ENCODE results near the gene WHAMM.
"Not testable (repeated sequence)": the region's sequence is repeated elsewhere in the genome, so short reads cannot be mapped to it uniquely, and the experiment has no call there.

The WHAMM gene

DNA sequence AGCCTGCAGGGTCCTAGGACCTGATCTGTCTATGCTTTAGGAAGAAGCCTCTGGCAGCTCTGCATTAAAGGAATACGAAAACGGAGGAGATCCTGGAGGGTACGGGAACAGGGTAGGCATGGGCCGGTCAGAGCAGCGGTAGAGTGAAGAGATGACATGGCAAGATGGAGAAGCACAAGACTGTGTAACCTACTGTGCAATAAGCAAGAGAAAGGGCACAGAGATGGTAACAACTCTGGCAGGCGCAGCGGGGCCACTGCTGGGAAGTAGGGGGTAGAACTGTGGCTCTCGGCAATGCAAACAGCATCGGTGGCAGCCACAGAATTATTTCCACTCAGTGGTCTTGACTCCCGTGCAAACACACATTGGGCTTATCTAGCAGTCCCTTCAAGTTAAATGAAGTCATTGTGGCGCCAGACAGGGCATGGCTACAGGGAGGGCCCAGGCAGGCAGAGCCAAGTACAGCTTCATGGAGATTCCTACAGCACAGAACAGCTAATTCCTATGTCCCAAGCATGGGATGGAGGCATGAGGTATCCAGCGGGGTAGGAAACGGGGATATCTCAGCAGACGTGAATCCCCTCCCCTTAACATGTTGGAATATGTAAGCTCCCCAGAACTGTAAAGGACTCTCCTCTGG lies 28.8 kb downstream of the WHAMM start:
- DNase-seq (ENCODE audit: low read depth, low spot score) = no peak

DNA sequence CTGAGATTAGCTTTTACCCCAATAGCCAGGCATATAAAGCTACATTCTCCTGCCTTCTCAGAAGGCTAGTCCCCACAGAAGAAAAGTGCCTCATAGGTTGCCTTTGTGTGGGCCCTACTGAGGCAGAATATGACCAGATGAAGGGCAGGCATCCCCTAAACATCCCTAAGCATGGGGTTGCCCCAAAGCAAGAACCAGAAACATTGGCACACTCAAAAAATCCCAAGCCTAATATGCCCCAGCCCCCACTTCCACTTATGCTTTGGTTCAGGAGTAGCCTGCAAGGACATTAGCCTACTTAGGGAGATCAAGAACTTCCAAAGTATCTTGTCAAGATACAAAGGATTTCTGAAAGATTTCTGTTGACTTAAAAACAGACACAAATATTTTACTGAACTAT lies 29.7 kb downstream of the WHAMM start:
- DNase-seq (ENCODE audit: low read depth, low spot score) = no peak

DNA sequence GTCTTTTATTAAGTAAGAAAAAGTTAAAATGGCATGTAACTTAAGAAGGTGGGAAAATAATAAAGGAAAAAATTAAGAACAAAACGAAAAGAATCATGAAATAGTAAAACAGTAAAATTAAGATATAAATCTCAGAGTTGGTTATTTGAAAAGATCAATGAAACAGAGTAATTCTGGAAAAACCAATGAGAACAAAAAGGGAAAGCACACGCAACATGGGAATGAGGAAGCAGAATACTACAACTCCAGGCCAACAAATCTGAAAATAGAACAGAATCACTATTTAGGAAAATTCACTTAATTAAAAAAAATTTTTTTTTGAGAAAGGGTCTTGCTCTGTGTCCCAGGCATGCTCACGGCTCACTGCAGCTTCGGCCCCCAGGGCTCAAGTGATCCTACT lies 30.7 kb downstream of the WHAMM start:
- no peak for DNase-seq (ENCODE audit: low read depth, low spot score)

DNA sequence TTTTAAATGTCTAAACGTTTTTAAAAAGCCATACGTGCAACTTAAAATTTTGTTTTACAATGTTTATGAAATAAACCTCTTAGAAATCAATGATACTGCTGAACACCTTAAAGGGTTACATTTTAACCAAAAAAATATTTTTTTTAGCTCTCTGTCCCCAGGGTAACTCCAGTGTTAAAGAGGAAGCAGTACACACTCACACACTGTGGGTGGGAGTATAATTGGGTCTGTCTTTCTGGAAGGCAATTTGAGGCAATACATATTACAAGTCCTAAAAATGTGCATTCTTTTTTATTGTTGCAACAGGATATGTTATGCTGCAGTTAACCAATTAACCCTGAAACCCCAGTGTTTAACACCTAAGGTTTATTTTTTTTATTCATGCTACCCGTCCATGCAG lies 34.1 kb downstream of the WHAMM start:
- DNase-seq (ENCODE audit: low read depth, low spot score) = no peak

DNA sequence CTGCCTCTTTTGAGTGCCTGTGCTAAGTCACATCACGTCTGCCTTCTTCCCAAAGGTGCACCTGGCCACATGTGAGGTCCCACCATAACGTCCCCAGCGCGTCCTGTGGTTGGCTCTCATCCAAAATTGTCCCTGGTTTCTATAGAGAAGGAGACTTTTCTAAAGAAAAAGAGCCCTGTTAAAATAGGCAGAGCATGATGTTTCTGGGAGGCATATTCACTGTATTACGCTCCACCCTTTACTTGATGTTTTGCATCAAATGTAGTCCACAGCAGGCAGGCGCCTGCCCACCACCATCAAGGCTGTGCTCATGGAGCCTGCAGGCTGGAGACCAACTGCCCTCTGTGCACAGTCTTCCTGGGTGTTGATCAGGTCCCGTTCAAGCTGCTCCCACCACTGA lies 36.3 kb downstream of the WHAMM start:
- no peak for DNase-seq (ENCODE audit: low read depth, low spot score)

DNA sequence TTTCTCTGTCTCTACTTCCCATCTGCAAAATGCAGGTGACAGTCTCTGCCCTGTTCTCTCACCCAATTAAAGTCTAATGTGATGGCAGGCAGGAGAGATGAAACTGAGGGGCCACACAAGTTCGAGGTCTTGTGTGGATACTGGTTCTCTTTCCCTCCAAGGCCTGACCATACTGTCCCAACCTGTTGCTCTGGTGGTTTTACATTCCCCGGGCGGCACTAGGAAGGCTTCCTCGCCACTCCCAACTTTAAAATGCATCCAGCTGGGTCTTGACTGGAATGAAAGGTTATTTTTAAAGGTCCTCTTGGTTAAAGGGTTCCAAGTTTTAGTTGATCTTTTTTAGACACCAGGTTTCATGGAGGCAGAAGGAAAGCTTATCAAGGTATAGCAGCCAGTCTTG lies 37.2 kb downstream of the WHAMM start:
- DNase-seq (ENCODE audit: low read depth, low spot score) = no peak

DNA sequence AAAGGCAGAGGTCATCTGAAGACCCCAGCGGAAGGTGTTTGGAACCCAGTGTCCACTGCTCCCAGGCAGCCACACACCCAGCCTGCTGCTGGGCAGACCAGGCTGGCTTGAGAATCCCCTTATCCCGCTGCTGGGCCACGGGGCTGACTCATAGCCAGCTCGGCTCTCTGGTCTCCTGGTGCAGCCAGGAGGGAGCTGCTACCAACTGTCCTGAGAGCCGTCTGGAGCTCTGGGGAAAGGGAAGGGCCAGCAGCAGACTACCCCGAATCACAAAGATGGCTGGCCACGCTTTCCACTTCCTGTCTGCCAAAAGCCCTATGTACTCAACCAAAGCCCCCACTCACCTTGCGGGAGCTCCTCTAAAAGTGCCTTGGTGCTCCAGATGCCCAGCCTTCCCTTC lies 38.3 kb downstream of the WHAMM start:
- peak; percentile 23 for DNase-seq (ENCODE audit: low read depth, low spot score)

DNA sequence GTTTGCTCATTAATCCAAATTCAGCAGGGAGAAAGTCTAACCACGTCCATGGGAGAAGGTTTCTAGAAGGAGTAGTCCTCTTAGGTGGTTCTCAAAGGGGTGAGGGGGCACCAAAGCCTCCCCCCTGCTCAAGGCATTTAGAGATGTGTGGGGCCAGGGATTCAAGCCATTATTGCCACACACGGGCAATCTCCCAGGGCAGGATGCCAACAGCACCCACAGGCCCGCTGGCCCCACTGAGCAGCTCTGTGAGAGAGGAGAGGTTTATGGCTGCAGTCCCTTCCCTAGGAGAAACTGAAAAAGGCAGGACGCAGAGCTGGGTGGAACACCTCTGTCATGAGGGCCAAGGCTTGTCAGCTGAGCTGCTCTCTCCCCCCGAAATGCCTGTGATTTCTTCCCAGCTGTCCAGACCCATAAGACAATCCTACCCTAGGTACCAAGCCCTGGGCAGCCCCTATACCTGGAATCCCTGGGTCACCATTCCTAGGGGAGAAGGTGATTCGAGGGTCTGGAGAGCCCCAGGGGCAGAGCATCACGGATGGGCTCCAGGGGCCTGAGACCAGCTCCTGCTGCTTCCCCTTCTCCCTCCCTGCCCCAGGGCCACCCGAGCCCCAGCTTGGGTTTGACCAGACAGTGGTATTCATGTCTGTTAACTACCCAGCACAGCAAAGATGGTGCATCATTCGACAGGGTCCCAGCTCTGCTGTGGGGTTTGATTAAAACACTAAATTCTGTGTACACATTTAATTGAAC lies 39.0 kb downstream of the WHAMM start:
- DNase-seq (ENCODE audit: low read depth, low spot score) = no peak

DNA sequence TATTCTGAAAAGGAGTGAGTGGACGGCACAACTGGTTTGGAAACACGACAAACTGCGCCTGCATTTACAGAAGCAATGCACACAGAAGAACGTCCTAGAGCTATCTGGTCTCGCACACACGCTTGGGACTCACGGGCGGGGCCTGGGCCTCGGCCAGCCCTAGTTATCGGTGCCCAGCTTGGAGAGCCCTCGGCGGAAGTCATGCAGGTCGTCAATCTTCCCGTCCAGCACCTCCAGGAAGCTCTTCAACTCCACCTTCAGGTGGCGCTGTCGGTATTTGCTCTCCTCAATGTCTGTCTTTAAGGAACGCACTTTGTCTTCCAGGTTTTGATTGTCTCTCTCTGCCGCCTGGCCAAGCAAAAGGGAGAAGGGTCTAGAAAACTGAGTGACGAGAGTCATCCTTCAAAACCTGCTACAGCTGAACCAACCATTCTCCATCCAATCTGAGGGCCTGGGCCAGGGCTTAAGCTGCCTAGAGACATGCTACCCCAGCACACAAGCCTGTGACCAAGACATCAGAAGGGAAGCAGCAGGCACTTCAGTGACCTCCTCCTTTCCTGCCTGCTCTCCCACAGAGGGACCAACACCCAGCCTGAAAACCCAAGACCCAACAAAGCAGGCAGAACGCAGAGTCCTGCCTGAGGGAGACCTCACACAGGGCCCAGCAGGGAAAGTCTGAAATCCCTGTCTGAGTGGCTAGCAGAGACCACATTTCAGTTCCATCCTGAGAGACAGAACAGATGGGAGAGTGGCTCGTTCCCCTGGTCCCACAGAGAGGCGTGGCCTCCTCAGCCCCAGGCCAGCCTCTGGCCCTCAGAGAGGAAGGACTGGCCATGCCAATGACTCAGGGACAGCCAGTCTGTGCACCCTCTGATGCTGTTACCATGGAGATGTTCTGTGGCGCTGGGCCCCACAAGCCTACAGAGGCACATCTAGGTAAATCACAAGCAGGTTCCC lies 40.4 kb downstream of the WHAMM start:
- peak; percentile 97 for DNase-seq (ENCODE audit: low read depth, low spot score)

DNA sequence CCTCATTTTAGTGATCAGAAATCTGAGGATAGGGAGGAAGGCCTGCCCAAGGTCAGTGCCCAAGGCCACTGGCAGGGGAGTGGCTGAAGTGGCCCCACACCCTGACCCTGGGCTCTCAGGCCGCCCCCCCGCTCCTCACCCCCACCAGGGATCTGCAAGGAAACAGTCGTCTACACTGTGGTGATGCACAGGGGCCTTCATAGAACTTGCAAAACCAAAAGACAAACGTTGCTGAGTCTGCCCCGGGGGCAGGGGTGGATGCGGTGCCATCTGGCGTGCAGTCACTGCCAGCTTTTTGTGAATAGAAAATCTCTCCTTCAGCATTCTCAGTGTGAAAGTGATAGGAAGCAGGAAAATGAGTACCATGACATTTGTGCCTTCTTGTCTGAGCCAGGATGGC lies 41.3 kb downstream of the WHAMM start:
- no peak for DNase-seq (ENCODE audit: low read depth, low spot score)

DNA sequence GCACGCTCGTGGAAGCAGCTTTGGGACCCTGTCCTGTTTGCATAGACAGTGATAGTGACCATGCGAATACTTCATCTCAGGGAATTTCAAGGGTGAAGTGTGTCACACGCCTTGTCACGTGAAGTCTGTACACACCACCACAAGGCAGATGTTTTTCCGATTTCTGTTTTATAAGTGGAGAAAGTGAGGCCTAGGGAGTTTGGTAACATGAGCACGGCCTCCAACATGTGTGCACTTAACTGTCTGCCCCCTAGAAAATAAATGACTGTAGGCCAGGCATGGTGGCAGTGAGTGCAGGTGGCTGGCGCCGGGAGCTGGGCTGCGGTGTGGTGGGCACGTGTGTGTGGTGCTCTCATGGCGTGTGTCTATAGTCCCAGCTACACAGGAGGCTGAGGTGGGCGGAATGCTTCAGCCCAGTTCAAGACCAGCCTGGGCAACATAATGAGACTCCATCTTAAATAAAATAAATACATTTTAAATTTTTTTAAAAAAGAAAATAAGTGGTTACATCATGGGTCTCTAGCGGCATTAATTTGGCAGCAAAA lies 42.0 kb downstream of the WHAMM start:
- no peak for DNase-seq (ENCODE audit: low read depth, low spot score)

DNA sequence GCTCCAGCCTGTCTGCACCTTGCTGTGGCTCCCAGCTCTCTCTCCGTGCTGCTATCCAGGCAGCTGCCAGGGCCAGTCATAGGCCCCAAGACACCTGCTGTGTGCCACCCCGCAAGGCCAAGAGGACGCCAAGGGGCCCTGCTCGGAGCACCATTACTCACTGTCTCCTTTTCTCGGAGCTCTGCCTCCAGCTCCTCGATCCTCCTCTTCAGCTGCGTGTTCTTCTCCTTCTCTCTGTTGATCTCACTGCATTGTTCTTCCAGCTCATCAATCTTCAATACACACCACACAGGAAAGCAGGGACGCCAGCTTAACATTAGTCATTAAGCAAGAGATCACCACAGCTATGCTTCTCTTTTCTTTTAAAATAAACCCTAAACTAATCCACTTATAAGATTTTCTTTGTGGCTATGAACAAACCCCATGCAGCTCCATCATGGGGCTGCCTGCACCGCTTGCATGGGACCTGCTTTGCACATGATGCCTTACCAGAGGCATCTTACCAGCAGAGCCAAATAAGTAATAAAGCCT lies 42.6 kb downstream of the WHAMM start:
- DNase-seq (ENCODE audit: low read depth, low spot score) = no peak

DNA sequence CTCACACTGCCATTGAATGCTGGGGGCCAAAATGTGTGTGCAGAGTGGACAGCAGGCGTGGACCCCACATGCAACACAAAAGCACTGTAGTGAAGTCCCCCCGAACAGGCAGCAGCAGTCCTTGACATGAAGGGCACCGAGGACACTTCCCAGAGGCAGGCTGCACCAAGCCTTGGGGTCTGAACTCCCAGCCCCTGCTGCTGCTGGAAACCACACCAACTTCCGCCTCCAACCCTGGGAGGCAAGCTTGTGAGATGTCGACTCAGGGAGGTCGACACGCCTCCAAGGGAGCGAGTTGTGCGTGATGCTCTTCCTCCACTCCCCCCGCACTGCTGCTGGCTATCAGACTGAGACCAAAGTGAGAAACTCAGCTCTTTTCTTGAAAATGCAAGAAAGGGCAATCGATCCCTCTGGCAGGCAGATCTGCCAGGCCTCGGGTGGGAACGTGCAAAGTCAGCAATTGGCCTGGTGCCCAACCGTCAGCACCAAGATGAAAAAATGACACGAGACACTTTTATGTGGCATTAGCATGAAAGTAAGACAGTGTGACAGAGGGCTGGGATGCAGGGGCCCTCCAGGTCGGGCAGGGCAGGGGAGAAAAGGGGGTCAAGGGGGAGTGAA lies 43.6 kb downstream of the WHAMM start:
- DNase-seq (ENCODE audit: low read depth, low spot score) = no peak

DNA sequence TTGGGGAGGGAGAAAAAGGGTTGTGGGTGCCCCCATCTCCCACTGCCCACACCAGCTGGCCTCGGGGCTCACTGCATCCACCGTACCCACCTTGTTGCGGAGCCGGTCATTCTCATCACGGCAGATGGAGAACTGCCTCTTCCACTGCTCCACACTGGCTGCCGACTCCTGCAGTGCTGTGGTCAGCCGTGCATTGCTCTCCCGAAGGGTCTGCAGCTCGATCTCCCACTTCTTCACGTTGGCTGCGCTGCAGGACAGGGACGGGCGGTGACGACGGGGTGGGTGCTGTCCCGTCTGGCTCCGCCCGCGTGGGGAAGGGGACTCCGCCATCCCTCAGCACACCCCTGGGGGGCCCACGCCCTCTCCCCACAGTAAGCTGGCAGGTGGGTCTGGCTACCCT lies 45.1 kb downstream of the WHAMM start:
- DNase-seq (ENCODE audit: low read depth, low spot score) = no peak

DNA sequence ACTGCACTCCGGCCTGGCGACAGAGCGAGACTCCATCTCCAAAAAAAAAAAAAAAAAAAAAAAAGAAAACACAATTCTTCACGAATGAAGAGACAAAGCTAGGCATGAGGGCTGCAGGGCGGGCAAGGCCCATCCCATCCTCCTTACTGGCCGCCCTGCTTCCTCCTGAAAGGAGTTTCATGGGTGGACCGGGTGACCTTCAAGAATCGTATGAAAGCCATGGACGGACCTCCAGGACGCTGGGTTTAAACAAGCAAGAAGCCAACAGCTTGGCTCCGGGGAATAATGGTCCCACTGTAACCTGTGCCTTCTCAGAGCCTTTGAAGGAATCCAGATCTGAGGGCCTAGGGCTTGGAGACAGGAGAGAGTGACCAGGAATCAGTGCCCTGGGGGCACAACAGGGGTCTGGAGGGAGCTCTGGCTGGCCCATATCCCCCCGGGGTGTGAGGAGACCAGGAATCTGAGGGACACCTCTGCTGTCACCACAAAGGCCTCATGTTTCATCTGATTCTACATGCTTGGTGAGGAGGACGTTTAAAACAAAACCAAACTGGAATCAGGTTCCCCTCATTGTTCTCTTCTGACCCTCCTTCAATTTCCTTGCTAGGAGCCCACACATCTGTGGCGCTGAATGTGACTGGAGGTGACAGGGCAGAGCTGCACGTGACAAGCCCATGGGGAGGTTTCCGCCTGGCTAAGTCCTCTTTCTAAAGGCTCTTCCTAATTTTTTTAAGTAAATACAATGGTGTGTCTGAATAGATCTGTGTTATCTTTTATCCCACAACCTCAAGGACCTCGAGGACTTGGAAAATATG lies 46.1 kb downstream of the WHAMM start:
- peak; percentile 81 for DNase-seq (ENCODE audit: low read depth, low spot score)

DNA sequence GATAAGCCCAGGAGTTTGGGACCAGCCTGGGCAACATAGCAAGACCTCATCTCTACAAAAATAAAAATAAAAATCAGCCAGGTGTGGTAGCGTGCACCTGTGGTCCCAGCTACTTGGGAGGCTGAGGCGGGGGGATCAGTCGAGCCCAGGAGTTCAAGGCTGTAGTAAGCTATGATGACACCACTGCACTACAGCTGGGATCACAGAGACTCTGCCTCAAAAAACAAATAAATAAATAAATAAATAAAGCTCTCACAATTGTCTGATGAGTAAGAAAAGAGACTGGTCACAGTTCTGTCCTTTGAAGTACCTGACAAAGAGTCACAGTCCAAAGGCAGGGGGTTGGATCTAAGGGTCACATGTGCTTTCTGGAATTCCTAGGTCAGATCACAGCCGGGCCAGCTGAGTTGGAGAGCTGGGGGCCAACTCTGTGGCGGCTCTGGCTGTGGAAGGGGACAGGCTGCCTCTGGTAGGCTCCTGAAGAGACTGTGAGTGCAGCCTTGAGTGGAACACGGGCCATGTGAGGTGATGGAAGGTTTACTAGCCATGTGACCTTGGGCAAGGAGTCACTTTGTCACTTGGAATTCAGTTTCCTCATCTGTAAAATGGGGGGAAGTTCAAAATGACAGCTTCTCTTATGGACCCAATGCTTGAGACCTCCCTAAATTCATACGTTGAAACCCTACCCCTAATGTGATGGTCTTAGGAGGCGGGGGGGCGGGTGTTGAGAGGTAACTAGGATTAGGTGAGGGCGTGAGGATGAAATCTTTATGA lies 47.2 kb downstream of the WHAMM start:
- DNase-seq (ENCODE audit: low read depth, low spot score) = peak; percentile 54

DNA sequence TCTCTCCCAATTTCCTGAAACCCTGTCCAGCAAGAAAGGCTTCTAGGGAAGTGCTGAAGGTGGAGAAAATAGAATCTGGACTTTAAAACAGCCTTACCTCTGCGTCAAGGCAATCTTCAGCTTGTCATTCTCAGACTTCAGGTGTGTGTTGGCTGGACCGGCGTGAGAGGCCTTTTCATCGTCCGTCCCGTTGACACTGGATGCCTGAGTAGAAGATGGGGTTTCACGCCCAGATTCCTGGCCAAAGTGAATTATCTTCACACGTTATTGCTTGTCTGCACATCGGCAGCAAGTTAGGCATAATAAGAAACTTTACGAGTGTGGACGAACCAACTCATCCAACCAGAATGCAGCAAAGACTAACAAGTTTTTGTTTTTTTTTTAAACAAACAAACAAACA lies 49.5 kb downstream of the WHAMM start:
- no peak for DNase-seq (ENCODE audit: low read depth, low spot score)

DNA sequence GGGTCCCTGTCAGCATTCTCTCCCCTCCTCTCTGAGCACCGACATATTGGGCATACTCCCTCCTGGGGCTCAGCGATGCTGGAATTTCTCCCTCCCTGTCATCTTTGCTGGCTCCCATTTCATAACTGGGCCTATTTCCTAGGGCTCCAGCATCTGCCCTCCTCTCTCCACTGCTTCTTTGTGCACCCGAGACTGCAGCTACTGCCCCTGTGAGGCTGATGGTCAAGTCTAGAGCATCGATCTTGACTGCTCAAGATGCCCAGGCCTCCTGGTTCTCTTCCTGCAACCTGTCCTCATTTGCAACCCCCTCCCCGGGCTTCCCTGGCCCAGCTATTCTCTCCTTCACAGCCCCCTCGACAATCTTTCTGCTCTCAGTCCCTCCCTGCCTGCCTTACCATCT lies 53.5 kb downstream of the WHAMM start:
- DNase-seq (ENCODE audit: low read depth, low spot score) = no peak

DNA sequence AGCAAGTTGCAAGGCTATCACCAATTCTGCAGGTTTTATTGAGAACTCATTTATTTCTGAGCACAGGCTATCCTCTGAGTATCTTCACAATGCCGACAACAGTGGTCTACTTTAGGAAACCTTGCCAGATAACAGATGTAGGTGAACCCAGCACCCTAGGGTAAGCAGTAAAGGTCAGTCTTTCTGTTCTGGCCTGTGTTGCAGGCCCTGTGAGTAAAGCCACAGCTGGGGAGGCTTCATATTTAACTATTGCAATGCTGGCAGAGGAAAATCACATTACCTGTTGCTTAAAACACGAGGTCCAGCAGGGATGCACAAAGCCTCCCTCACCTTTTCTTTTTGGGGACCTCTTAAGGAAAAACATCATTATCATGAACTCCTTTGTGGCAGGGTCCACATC lies 55.5 kb downstream of the WHAMM start:
- DNase-seq (ENCODE audit: low read depth, low spot score) = no peak

DNA sequence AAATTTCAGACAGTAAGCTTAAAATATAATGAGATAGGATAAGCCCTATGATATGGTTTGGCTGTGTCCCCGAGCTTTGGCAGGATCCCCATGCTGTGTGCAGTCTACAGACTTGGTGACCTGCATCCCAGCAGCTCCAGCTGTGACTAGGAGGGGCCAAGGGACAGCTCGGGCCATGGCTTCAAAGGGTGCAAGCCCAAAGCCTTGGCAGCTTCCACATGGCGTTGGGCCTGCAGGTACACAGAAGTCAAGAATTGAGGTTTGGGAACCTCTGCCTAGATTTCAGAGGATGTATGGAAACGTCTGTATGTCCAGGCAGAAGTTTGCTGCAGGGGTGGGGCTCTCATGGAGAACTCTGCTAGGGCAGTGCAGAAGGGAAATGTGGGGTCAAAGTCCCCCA lies 56.2 kb downstream of the WHAMM start:
- not testable (repeated sequence) for DNase-seq (ENCODE audit: low read depth, low spot score)
